Left ventricle myocardium superior (tissue), 1 donor: ENCODE data around the gene ERI3. TPM values are rescaled to one million over a fixed set of nuclear protein-coding genes. Genes with fewer than 3 reads are reported as not detected.

Experiments used
- ATAC-seq: fragments of 200-7000 bp; cut with Tn5 transposase; one replicate; pipeline ENCODE4 v1.9.1; 2020; ENCODE audit warnings: mild to moderate bottlenecking, moderate library complexity
- DNase-seq: peaks from one replicate; pipeline ENCODE4 v3.0.0-alpha.2; 2020
- intact Hi-C: fragments of 100-400 bp; cut with micrococcal nuclease; formaldehyde crosslinking; loops from one replicate; pipeline ENCODE4 v1.11.0; 2022
- long read RNA-seq: library from polyadenylated mRNA; unstranded; transcript quantifications from one replicate; pipeline ENCODE4 v2.0.0, GENCODE V29; 2021
- total RNA-seq: library from RNA; stranded (reverse); fragmentation: NEBNext Ultra II Directional; extraction: Animal tissue kit (Norgen Biotek cat#: 25700); gene quantifications from one replicate; pipeline ENCODE4 v1.2.1, GENCODE V29; 2021
- donor health status: DM: no; HTN: yes; CAD: no; lungs with severe emphysema.

Gene ERI3
- total RNA-seq: 52.6 TPM
- long read RNA-seq, transcript ERI3-201 (9 exons, 1,684 nt): major isoform, 54 of 122 reads
- long read RNA-seq, partial matches to known transcripts: 24 of 122 reads
- long read RNA-seq, other reads (novel, unspliced or antisense): 44 of 122 reads

- intact Hi-C loops: no loop called here
- ATAC-seq (peak; percentile 100), DNase-seq (peak; percentile 98)
These were observed at the start of gene ERI3 for GRCh38 chr1:44354840-44355581. Gene ERI3, minus strand, starts transcription at chr1:44355257. Its CDS starts 231 bp downstream, at chr1:44355026.

GRCh38 chr1:44401256-44402228 lies 46.5 kb upstream of the ERI3 start:
- intact Hi-C loops: no loop called here

GRCh38 chr1:44390277-44390676 lies 35.2 kb upstream of the ERI3 start:
- ATAC-seq (no peak), DNase-seq (no peak)
- intact Hi-C loops: no loop called here

More at GRCh38 chr1:44401256-44402228, 46.5 kb upstream of the ERI3 start:
- ATAC-seq (no peak), DNase-seq (no peak)

GRCh38 chr1:44389437-44389836 lies 34.4 kb upstream of the ERI3 start:
- ATAC-seq (no peak), DNase-seq (no peak)
- intact Hi-C loops: no loop called here

GRCh38 chr1:44388551-44388950 lies 33.5 kb upstream of the ERI3 start:
- no peak for DNase-seq
- ATAC-seq: no peak
- intact Hi-C loops: no loop called here

- DNase-seq (no peak), ATAC-seq (no peak)
- intact Hi-C loops: no loop called here
These were observed 25.7 kb upstream of the ERI3 start for GRCh38 chr1:44380666-44381177.

GRCh38 chr1:44377925-44378784 lies 23.1 kb upstream of the ERI3 start:
- peak; percentile 30 for ATAC-seq
- intact Hi-C loops: loop anchor here (2.0 kb wide), 1 partner anchor 217 kb away; no protein-coding TSS in a partner anchor
- DNase-seq: peak; percentile 39

GRCh38 chr1:44375547-44375946 lies 20.5 kb upstream of the ERI3 start:
- ATAC-seq (no peak), DNase-seq (no peak)
- intact Hi-C loops: no loop called here

GRCh38 chr1:44371206-44371605 lies 16.1 kb upstream of the ERI3 start:
- DNase-seq (no peak), ATAC-seq (no peak)
- intact Hi-C loops: no loop called here

- intact Hi-C loops: no loop called here
- no peak for DNase-seq
- no peak for ATAC-seq
These were observed 13.6 kb upstream of the ERI3 start for GRCh38 chr1:44368471-44369151.

GRCh38 chr1:44367944-44368343 lies 12.9 kb upstream of the ERI3 start:
- intact Hi-C loops: no loop called here
- ATAC-seq: no peak

GRCh38 chr1:44366371-44366975 lies 11.4 kb upstream of the ERI3 start:
- DNase-seq (no peak), ATAC-seq (no peak)
- intact Hi-C loops: no loop called here

More at GRCh38 chr1:44367944-44368343, 12.9 kb upstream of the ERI3 start:
- no peak for DNase-seq

- no peak for DNase-seq
- ATAC-seq: no peak
- intact Hi-C loops: no loop called here
These were observed 6.4 kb upstream of the ERI3 start for GRCh38 chr1:44361478-44361877.

GRCh38 chr1:44359234-44359935 lies 4.3 kb upstream of the ERI3 start:
- intact Hi-C loops: no loop called here
- DNase-seq (no peak), ATAC-seq (no peak)

GRCh38 chr1:44357710-44358109 lies 2.7 kb upstream of the ERI3 start:
- DNase-seq: no peak
- intact Hi-C loops: no loop called here

GRCh38 chr1:44355582-44356305 lies 687 bp upstream of the ERI3 start:
- intact Hi-C loops: no loop called here
- no peak for ATAC-seq
- DNase-seq: no peak

More at GRCh38 chr1:44357710-44358109, 2.7 kb upstream of the ERI3 start:
- no peak for ATAC-seq
